NCI-H1694 treated with DMSO at 0.1 percent for 48 hours (cell line): Measurements from ENCODE around the gene ZNF317.
"Not testable (repeated sequence)": the region's sequence is repeated elsewhere in the genome, so short reads cannot be mapped to it uniquely, and the experiment has no call there.

ENCODE experiments used
- DNase-seq: peaks from one replicate; lab custom pipeline; 2025; lab: John Stamatoyannopoulos, UW

The ZNF317 gene

GRCh38 chr19:9175326-9175725, 35.1 kb downstream of the ZNF317 start:
- no peak for DNase-seq

- no peak for DNase-seq
Observed at GRCh38 chr19:9178901-9179300, 38.7 kb downstream of the ZNF317 start, which contains the start of gene OR7D2. OR7D2 (plus strand) TSS chr19:9178979; CDS start chr19:9185782, 6,803 bp downstream.

- no peak for DNase-seq
Observed at GRCh38 chr19:9183000-9183399, 42.8 kb downstream of the ZNF317 start.

DNA sequence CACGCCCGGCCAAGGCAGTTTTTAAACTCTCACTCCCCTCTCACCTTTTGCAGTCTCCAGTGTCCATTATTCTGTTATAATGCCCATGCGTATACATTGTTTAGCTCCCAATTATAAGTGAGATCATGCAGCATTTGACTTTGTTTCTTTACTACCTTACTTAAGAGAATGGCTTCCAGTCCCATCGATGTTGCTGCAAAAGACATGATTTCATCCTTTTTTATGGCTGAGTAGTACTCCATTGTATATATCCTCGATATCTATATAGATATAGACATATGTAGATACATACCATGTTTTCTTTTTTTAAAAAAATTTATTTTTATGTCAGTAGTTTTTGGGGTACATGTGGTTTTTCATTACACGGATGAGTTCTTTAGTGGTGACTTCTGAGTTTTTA, 47.0 kb downstream of the ZNF317 start:
- DNase-seq, result no peak

GRCh38 chr19:9189535-9189934, 49.3 kb downstream of the ZNF317 start:
- DNase-seq, result no peak

- DNase-seq, result not testable (repeated sequence)
Observed at GRCh38 chr19:9198044-9198443, 57.8 kb downstream of the ZNF317 start.

GRCh38 chr19:9205501-9206113, 65.4 kb downstream of the ZNF317 start:
- peak; percentile 8 for DNase-seq
